IPS DF 6.9 (cell line): ENCODE results near the gene VPS9D1.
"Not testable (repeated sequence)": the region's sequence is repeated elsewhere in the genome, so short reads cannot be mapped to it uniquely, and the experiment has no call there.

Source experiments
- DNase-seq: peaks from one replicate; pipeline ENCODE4 v3.0.0-alpha.2; 2013; ENCODE audit warnings: low read depth, low spot score
- H3K27ac ChIP-seq: one replicate; pipeline ENCODE4 v1.5.1; 2013; ENCODE audit warnings: low read length, control low read depth
- H3K27me3 ChIP-seq: 2 replicates; pipeline ENCODE4 v1.6.1; 2013; ENCODE audit warnings: mild to moderate bottlenecking, low read length; ENCODE audit not compliant: control insufficient read depth, insufficient read depth
- H3K36me3 ChIP-seq: 2 replicates; pipeline ENCODE4 v1.6.1; 2013; ENCODE audit warnings: low read length; ENCODE audit not compliant: control insufficient read depth, insufficient read depth
- H3K4me1 ChIP-seq: 2 replicates; pipeline ENCODE4 v1.6.1; 2013; ENCODE audit warnings: low read length; ENCODE audit not compliant: control insufficient read depth, insufficient read depth
- H3K4me3 ChIP-seq: 2 replicates; pipeline ENCODE4 v1.5.1; 2013; ENCODE audit warnings: mild to moderate bottlenecking, low read length
- H3K9me3 ChIP-seq: 2 replicates; pipeline ENCODE4 v1.6.1; 2013; ENCODE audit warnings: low read length, inconsistent platforms; ENCODE audit not compliant: control insufficient read depth, insufficient read depth
- WGBS: extraction: QIAGEN DNeasy Blood & Tissue Kit; methylation state at CpG from one replicate; pipeline ENCODE4 v1.1.7; 2013; ENCODE audit warnings: mixed read lengths, missing lambda C conversion rate; ENCODE audit not compliant: insufficient read length, insufficient coverage; 5-methylcytosine and 5-hydroxymethylcytosine counted together

Gene VPS9D1

GRCh38 chr16:89699629-89700099 lies 21.0 kb downstream of the VPS9D1 start:
- WGBS: no CpG with 5 or more reads among the region's 18 CpGs
- peaks cover 17% of the 10 kb centered on the region; the same call in 1 of the 2 replicates for H3K36me3 ChIP-seq
- not testable (repeated sequence) for DNase-seq, H3K27ac ChIP-seq, H3K4me1 ChIP-seq, H3K4me3 ChIP-seq, H3K9me3 ChIP-seq, H3K27me3 ChIP-seq

GRCh38 chr16:89698717-89699116 lies 22.0 kb downstream of the VPS9D1 start:
- H3K4me1 ChIP-seq, H3K27ac ChIP-seq, H3K4me3 ChIP-seq, DNase-seq, H3K9me3 ChIP-seq, H3K27me3 ChIP-seq: not testable (repeated sequence)
- WGBS: no CpG with 5 or more reads among the region's 14 CpGs
- peaks cover 22% of the 10 kb centered on the region for H3K36me3 ChIP-seq

- no CpG with 5 or more reads among the region's 32 CpGs for WGBS
- 0 out of 2 replicates have a peak, but pooled peaks cover 4% of the 10 kb centered on the region for H3K4me1 ChIP-seq
- no peaks in the 10 kb centered on the region for H3K27me3 ChIP-seq
- H3K36me3 ChIP-seq: peaks cover 29% of the 10 kb centered on the region
- no peak overlapping the region for H3K27ac ChIP-seq
- H3K4me3 ChIP-seq: no peak overlapping the region
- no peaks in the 10 kb centered on the region for H3K9me3 ChIP-seq
- no peak for DNase-seq
Measured at GRCh38 chr16:89697616-89698331, 22.9 kb downstream of the VPS9D1 start.

GRCh38 chr16:89697161-89697615 lies 23.5 kb downstream of the VPS9D1 start:
- no peaks in the 10 kb centered on the region for H3K27me3 ChIP-seq
- DNase-seq: no peak
- no peak overlapping the region for H3K27ac ChIP-seq
- 0 out of 2 replicates have a peak, but pooled peaks cover 4% of the 10 kb centered on the region for H3K4me1 ChIP-seq
- no peaks in the 10 kb centered on the region for H3K9me3 ChIP-seq
- H3K4me3 ChIP-seq: no peak overlapping the region
- WGBS: no CpG with 5 or more reads among the region's 19 CpGs
- peaks cover 31% of the 10 kb centered on the region for H3K36me3 ChIP-seq

GRCh38 chr16:89696670-89697128 lies 24.0 kb downstream of the VPS9D1 start:
- Histone ChIP-seq H3K4me1 (0 out of 2 replicates have a peak, but pooled peaks cover 4% of the 10 kb centered on the region), H3K36me3 (peaks cover 35% of the 10 kb centered on the region), H3K27ac (no peak overlapping the region), H3K27me3 (no peaks in the 10 kb centered on the region), H3K9me3 (no peaks in the 10 kb centered on the region), H3K4me3 (no peak overlapping the region)
- no peak for DNase-seq
- WGBS: no CpG with 5 or more reads among the region's 18 CpGs

GRCh38 chr16:89695875-89696669 lies 24.6 kb downstream of the VPS9D1 start:
- no peak overlapping the region for H3K4me3 ChIP-seq
- peaks cover 40% of the 10 kb centered on the region for H3K36me3 ChIP-seq
- WGBS: no CpG with 5 or more reads among the region's 25 CpGs
- H3K9me3 ChIP-seq: no peaks in the 10 kb centered on the region
- H3K4me1 ChIP-seq: 0 out of 2 replicates have a peak, but pooled peaks cover 4% of the 10 kb centered on the region
- no peak overlapping the region for H3K27ac ChIP-seq
- no peaks in the 10 kb centered on the region for H3K27me3 ChIP-seq
- no peak for DNase-seq

GRCh38 chr16:89695086-89695874 lies 25.4 kb downstream of the VPS9D1 start:
- Histone ChIP-seq H3K27me3 (no peaks in the 10 kb centered on the region), H3K9me3 (no peaks in the 10 kb centered on the region), H3K36me3 (peaks cover 45% of the 10 kb centered on the region), H3K27ac (no peak overlapping the region), H3K4me3 (no peak overlapping the region), H3K4me1 (no peaks in the 10 kb centered on the region)
- no peak for DNase-seq
- WGBS: no CpG with 5 or more reads among the region's 31 CpGs

- not testable (repeated sequence) for H3K27ac ChIP-seq, H3K9me3 ChIP-seq, H3K4me1 ChIP-seq, H3K4me3 ChIP-seq, DNase-seq, H3K27me3 ChIP-seq
- peaks cover 45% of the 10 kb centered on the region for H3K36me3 ChIP-seq
- WGBS: no CpG with 5 or more reads among the region's 23 CpGs
Measured at GRCh38 chr16:89694784-89695085, 26.0 kb downstream of the VPS9D1 start.

- H3K4me1 ChIP-seq: no peaks in the 10 kb centered on the region
- DNase-seq: no peak
- peaks cover 47% of the 10 kb centered on the region for H3K36me3 ChIP-seq
- no peak overlapping the region for H3K4me3 ChIP-seq
- no CpG with 5 or more reads among the region's 32 CpGs for WGBS
- H3K9me3 ChIP-seq: no peaks in the 10 kb centered on the region
- H3K27me3 ChIP-seq: no peaks in the 10 kb centered on the region
- no peak overlapping the region for H3K27ac ChIP-seq
Measured at GRCh38 chr16:89693931-89694783, 26.5 kb downstream of the VPS9D1 start.
